ENCODE results near the gene ULK3.

Gene ULK3

GRCh38 chr15:74856537-74856936 lies 13.6 kb upstream of the ULK3 start:
- no peak overlapping the region for H3K4me3 ChIP-seq (ENCODE audit: low read depth, low read length)
- DNase-seq = no peak
- H3K27ac ChIP-seq = no peak overlapping the region
- H3K27me3 ChIP-seq (replicated peaks) = no peaks in the 10 kb centered on the region
- no peak for TF ChIP-seq CTCF (IDR thresholded peaks at IDR 0.05; ENCODE audit: low read depth, low read length, missing control alignments)
- in situ Hi-C loops (cut with HindIII; ENCODE audit: low pct_ligation_motif_present, low sequenced_read_pairs) = no loop called here
- peaks cover 8% of the 10 kb centered on the region for H3K36me3 ChIP-seq (replicated peaks)

- no peak for TF ChIP-seq CTCF (IDR thresholded peaks at IDR 0.05; ENCODE audit: low read depth, low read length, missing control alignments)
- Histone ChIP-seq H3K4me3 (ENCODE audit: low read depth, low read length) (no peak overlapping the region), H3K36me3 (replicated peaks) (peaks cover 14% of the 10 kb centered on the region), H3K27me3 (replicated peaks) (no peaks in the 10 kb centered on the region), H3K27ac (no peak overlapping the region)
- in situ Hi-C loops (cut with HindIII; ENCODE audit: low pct_ligation_motif_present, low sequenced_read_pairs) = no loop called here
- no peak for DNase-seq
Observed at GRCh38 chr15:74855857-74856256, 12.9 kb upstream of the ULK3 start.

- H3K36me3 ChIP-seq (replicated peaks) = peaks cover 26% of the 10 kb centered on the region
- no peaks in the 10 kb centered on the region for H3K27me3 ChIP-seq (replicated peaks)
- H3K4me3 ChIP-seq (ENCODE audit: low read depth, low read length) = no peak overlapping the region
- in situ Hi-C loops (cut with HindIII; ENCODE audit: low pct_ligation_motif_present, low sequenced_read_pairs) = no loop called here
- TF ChIP-seq CTCF (IDR thresholded peaks at IDR 0.05; ENCODE audit: low read depth, low read length, missing control alignments) = no peak
- no peak for DNase-seq
- no peak overlapping the region for H3K27ac ChIP-seq
Observed at GRCh38 chr15:74854453-74855022, 11.6 kb upstream of the ULK3 start.

- DNase-seq = no peak
- H3K36me3 ChIP-seq (replicated peaks) = peaks cover 40% of the 10 kb centered on the region
- H3K4me3 ChIP-seq (ENCODE audit: low read depth, low read length) = no peak overlapping the region
- TF ChIP-seq CTCF (IDR thresholded peaks at IDR 0.05; ENCODE audit: low read depth, low read length, missing control alignments) = no peak
- no peak overlapping the region for H3K27ac ChIP-seq
- in situ Hi-C loops (cut with HindIII; ENCODE audit: low pct_ligation_motif_present, low sequenced_read_pairs) = no loop called here
- no peaks in the 10 kb centered on the region for H3K27me3 ChIP-seq (replicated peaks)
Observed at GRCh38 chr15:74851960-74852359, 9.0 kb upstream of the ULK3 start.

DNA sequence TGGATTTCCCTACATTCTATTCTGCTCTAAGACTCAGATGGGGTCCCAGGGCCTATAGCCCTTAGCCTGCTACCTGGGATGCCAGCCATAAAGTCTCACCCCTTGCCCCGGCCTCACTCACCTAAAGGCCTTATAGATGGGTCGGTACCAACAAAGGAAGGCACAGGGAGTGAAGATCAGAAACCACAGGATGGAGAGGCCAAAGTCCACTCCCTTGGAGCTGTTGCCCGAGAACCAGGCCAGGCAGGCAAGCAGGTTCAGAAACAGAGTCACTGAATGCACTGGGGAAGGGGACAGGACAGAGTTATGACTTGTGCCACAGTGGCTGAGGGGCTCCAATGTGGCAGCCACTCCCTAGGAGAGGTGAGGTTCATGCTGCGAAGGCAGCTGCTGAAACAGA lies 7.4 kb upstream of the ULK3 start:
- no peak overlapping the region for H3K4me3 ChIP-seq (ENCODE audit: low read depth, low read length)
- no peak for DNase-seq
- H3K27ac ChIP-seq = no peak overlapping the region
- peaks cover 40% of the 10 kb centered on the region for H3K36me3 ChIP-seq (replicated peaks)
- H3K27me3 ChIP-seq (replicated peaks) = no peaks in the 10 kb centered on the region
- in situ Hi-C loops (cut with HindIII; ENCODE audit: low pct_ligation_motif_present, low sequenced_read_pairs) = no loop called here
- TF ChIP-seq CTCF (IDR thresholded peaks at IDR 0.05; ENCODE audit: low read depth, low read length, missing control alignments) = no peak

DNA sequence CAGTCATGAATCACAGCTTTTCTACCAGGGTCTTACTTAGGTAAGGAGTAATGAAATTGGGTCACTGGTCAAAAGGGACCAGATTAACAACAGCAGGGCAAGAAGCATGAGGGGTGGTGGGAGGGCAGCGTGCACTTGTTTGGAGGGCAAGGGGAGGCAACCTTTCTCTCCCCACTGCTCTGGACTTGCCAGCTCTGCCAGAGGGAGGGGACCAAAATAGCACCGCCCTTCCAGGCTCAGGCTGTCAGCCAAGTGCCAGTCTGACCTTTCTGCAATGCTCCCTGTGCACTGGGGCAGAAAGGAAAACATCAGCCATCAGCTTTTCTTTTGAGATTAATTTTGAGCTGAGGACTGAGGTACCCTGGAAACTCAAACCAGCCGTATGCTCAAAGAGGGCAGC lies 4.5 kb upstream of the ULK3 start:
- Histone ChIP-seq H3K36me3 (replicated peaks) (peaks cover 35% of the 10 kb centered on the region), H3K27me3 (replicated peaks) (no peaks in the 10 kb centered on the region), H3K27ac (no peak overlapping the region), H3K4me3 (ENCODE audit: low read depth, low read length) (no peak overlapping the region)
- in situ Hi-C loops (cut with HindIII; ENCODE audit: low pct_ligation_motif_present, low sequenced_read_pairs) = no loop called here
- DNase-seq = no peak
- no peak for TF ChIP-seq CTCF (IDR thresholded peaks at IDR 0.05; ENCODE audit: low read depth, low read length, missing control alignments)

Data from brain microvascular endothelial cell (primary cell).